Natural killer cell treated with Interleukin-12 subunit alpha and Interleukin-12 subunit beta and Interleukin-15 and Interleukin-18, amount 100 ng/mL, for 72 hours (primary cell): ENCODE data around the gene GRAMD2B. TPM values are rescaled to one million over a fixed set of nuclear protein-coding genes. Genes with fewer than 3 reads are reported as not detected.

ENCODE experiments used
- ATAC-seq, 2 donors: fragments of 150-1000 bp; cut with Tn5 transposase in 1 of 2; sonication (Bioruptor Pico), chemical (Tn5 transposase) in 1 of 2; 2 replicates each; pipeline ENCODE4 v1.10.0; 2021
- DNase-seq: peaks from one replicate; pipeline ENCODE4 v3.0.0; 2022; ENCODE audit warnings: low spot score
- H3K27ac Mint-ChIP-seq, 2 donors: 1 replicate in 1 of 2; 2 replicates in 1 of 2; pipeline ENCODE4 v1.8.0; 2022; ENCODE audit warnings: mixed read lengths in 2 of 2, mild to moderate bottlenecking in 1 of 2, moderate library complexity in 1 of 2
- H3K27me3 Mint-ChIP-seq, 2 donors: 1 replicate in 1 of 2; 2 replicates in 1 of 2; pipeline ENCODE4 v1.8.0; 2022; ENCODE audit warnings: mixed read lengths in 2 of 2
- H3K36me3 Mint-ChIP-seq: one replicate; pipeline ENCODE4 v1.8.0; 2022; ENCODE audit warnings: mixed read lengths
- H3K4me1 Mint-ChIP-seq, 2 donors: 1 replicate in 1 of 2; 2 replicates in 1 of 2; pipeline ENCODE4 v1.8.0; 2022; ENCODE audit warnings: low read depth in 2 of 2, mixed read lengths in 2 of 2, mild to moderate bottlenecking in 1 of 2
- H3K4me3 Mint-ChIP-seq: one replicate; pipeline ENCODE4 v1.8.0; 2022; ENCODE audit warnings: mixed read lengths
- H3K9me3 Mint-ChIP-seq: 2 replicates; pipeline ENCODE4 v1.8.0; 2022; ENCODE audit warnings: mixed read lengths
- total RNA-seq, 2 donors: library from RNA; stranded (reverse); gene quantifications; one replicate each; pipeline ENCODE4 v1.2.3, GENCODE V29; 2022

The GRAMD2B gene
- total RNA-seq, 2 donors from 2014 or later = 8.2 to 10.6 TPM

GRCh38 chr5:126519637-126520592 lies 96.7 kb downstream of the GRAMD2B start:
- DNase-seq = no peak
- no peaks in the 10 kb centered on the region for H3K9me3 Mint-ChIP-seq
- peaks cover 0 to 7% of the 10 kb centered on the region in 2 donors for H3K27me3 Mint-ChIP-seq
- ATAC-seq = no peak
- H3K4me1 Mint-ChIP-seq = no peaks in the 10 kb centered on the region
- H3K36me3 Mint-ChIP-seq = no peaks in the 10 kb centered on the region
- no peak overlapping the region for H3K4me3 Mint-ChIP-seq
- no peak overlapping the region for H3K27ac Mint-ChIP-seq

- H3K36me3 Mint-ChIP-seq = no peaks in the 10 kb centered on the region
- H3K4me1 Mint-ChIP-seq = no peaks in the 10 kb centered on the region
- H3K9me3 Mint-ChIP-seq = no peaks in the 10 kb centered on the region
- no peak overlapping the region for H3K27ac Mint-ChIP-seq
- peaks cover 1 to 7% of the 10 kb centered on the region in 2 donors for H3K27me3 Mint-ChIP-seq
- no peak overlapping the region for H3K4me3 Mint-ChIP-seq
- no peak for DNase-seq
- ATAC-seq = no peak
Observed at GRCh38 chr5:126520593-126520953, 97.4 kb downstream of the GRAMD2B start.

GRCh38 chr5:126521130-126521529 lies 97.9 kb downstream of the GRAMD2B start:
- no peak overlapping the region for H3K27ac Mint-ChIP-seq
- no peaks in the 10 kb centered on the region for H3K36me3 Mint-ChIP-seq
- no peak for ATAC-seq

GRCh38 chr5:126523818-126524510 lies 100.8 kb downstream of the GRAMD2B start:
- Mint-ChIP-seq H3K27ac (no peak overlapping the region), H3K36me3 (no peaks in the 10 kb centered on the region)

More at GRCh38 chr5:126521130-126521529, 97.9 kb downstream of the GRAMD2B start:
- Mint-ChIP-seq H3K4me1 (no peaks in the 10 kb centered on the region), H3K27me3 (peaks cover 6 to 7% of the 10 kb centered on the region in 2 donors), H3K9me3 (no peaks in the 10 kb centered on the region), H3K4me3 (no peak overlapping the region)
- no peak for DNase-seq

GRCh38 chr5:126525630-126526245 lies 102.5 kb downstream of the GRAMD2B start:
- DNase-seq (no peak), ATAC-seq (no peak)
- no peaks in the 10 kb centered on the region for H3K4me1 Mint-ChIP-seq
- H3K36me3 Mint-ChIP-seq = no peaks in the 10 kb centered on the region
- peaks cover 9 to 14% of the 10 kb centered on the region in 2 donors for H3K27me3 Mint-ChIP-seq
- no peaks in the 10 kb centered on the region for H3K9me3 Mint-ChIP-seq
- H3K4me3 Mint-ChIP-seq = no peak overlapping the region
- no peak overlapping the region for H3K27ac Mint-ChIP-seq

More at GRCh38 chr5:126523818-126524510, 100.8 kb downstream of the GRAMD2B start:
- DNase-seq = no peak
- no peaks in the 10 kb centered on the region for H3K4me1 Mint-ChIP-seq
- H3K27me3 Mint-ChIP-seq = peaks cover 9 to 14% of the 10 kb centered on the region in 2 donors
- no peaks in the 10 kb centered on the region for H3K9me3 Mint-ChIP-seq
- no peak overlapping the region for H3K4me3 Mint-ChIP-seq
- ATAC-seq = no peak

GRCh38 chr5:126526493-126526892 lies 103.3 kb downstream of the GRAMD2B start:
- ATAC-seq = no peak

GRCh38 chr5:126527158-126527557 lies 103.9 kb downstream of the GRAMD2B start:
- ATAC-seq (no peak), DNase-seq (no peak)
- no peak overlapping the region for H3K27ac Mint-ChIP-seq
- H3K27me3 Mint-ChIP-seq = peaks cover 9 to 14% of the 10 kb centered on the region in 2 donors
- H3K4me1 Mint-ChIP-seq = no peaks in the 10 kb centered on the region
- no peaks in the 10 kb centered on the region for H3K9me3 Mint-ChIP-seq
- no peaks in the 10 kb centered on the region for H3K36me3 Mint-ChIP-seq
- H3K4me3 Mint-ChIP-seq = no peak overlapping the region

More at GRCh38 chr5:126526493-126526892, 103.3 kb downstream of the GRAMD2B start:
- no peaks in the 10 kb centered on the region for H3K36me3 Mint-ChIP-seq
- H3K27ac Mint-ChIP-seq = no peak overlapping the region
- no peaks in the 10 kb centered on the region for H3K4me1 Mint-ChIP-seq
- H3K27me3 Mint-ChIP-seq = peaks cover 9 to 14% of the 10 kb centered on the region in 2 donors
- H3K4me3 Mint-ChIP-seq = no peak overlapping the region
- no peaks in the 10 kb centered on the region for H3K9me3 Mint-ChIP-seq
- DNase-seq = no peak

GRCh38 chr5:126527892-126528291 lies 104.7 kb downstream of the GRAMD2B start:
- Mint-ChIP-seq H3K4me1 (no peaks in the 10 kb centered on the region), H3K27ac (no peak overlapping the region), H3K9me3 (no peaks in the 10 kb centered on the region), H3K4me3 (no peak overlapping the region), H3K36me3 (no peaks in the 10 kb centered on the region), H3K27me3 (peaks cover 9 to 14% of the 10 kb centered on the region in 2 donors)
- DNase-seq = no peak
- no peak for ATAC-seq

GRCh38 chr5:126531543-126532120 lies 108.4 kb downstream of the GRAMD2B start:
- DNase-seq = no peak
- Mint-ChIP-seq H3K9me3 (no peaks in the 10 kb centered on the region), H3K27me3 (peaks cover 7 to 9% of the 10 kb centered on the region in 2 donors), H3K4me3 (no peak overlapping the region), H3K4me1 (no peaks in the 10 kb centered on the region), H3K36me3 (no peaks in the 10 kb centered on the region), H3K27ac (no peak overlapping the region)
- ATAC-seq = no peak

GRCh38 chr5:126534553-126534952 lies 111.3 kb downstream of the GRAMD2B start:
- ATAC-seq = no peak
- no peaks in the 10 kb centered on the region for H3K4me1 Mint-ChIP-seq
- H3K9me3 Mint-ChIP-seq = no peaks in the 10 kb centered on the region
- H3K4me3 Mint-ChIP-seq = no peak overlapping the region
- H3K36me3 Mint-ChIP-seq = no peaks in the 10 kb centered on the region
- no peak overlapping the region for H3K27ac Mint-ChIP-seq
- peaks cover 9 to 16% of the 10 kb centered on the region in 2 donors for H3K27me3 Mint-ChIP-seq
- no peak for DNase-seq

GRCh38 chr5:126535856-126536545 lies 112.8 kb downstream of the GRAMD2B start:
- Mint-ChIP-seq H3K9me3 (no peaks in the 10 kb centered on the region), H3K36me3 (no peaks in the 10 kb centered on the region), H3K27ac (no peak overlapping the region), H3K4me3 (no peak overlapping the region), H3K27me3 (peaks cover 9 to 16% of the 10 kb centered on the region in 2 donors), H3K4me1 (no peaks in the 10 kb centered on the region)
- DNase-seq = no peak
- no peak for ATAC-seq

GRCh38 chr5:126536874-126537273 lies 113.7 kb downstream of the GRAMD2B start:
- Mint-ChIP-seq H3K4me1 (no peaks in the 10 kb centered on the region), H3K4me3 (no peak overlapping the region), H3K27ac (no peak overlapping the region), H3K27me3 (peaks cover 9 to 16% of the 10 kb centered on the region in 2 donors), H3K36me3 (no peaks in the 10 kb centered on the region), H3K9me3 (no peaks in the 10 kb centered on the region)
- DNase-seq (no peak), ATAC-seq (no peak)

GRCh38 chr5:126538579-126538978 lies 115.4 kb downstream of the GRAMD2B start:
- Mint-ChIP-seq H3K27ac (no peak overlapping the region), H3K36me3 (no peaks in the 10 kb centered on the region), H3K4me3 (no peak overlapping the region), H3K9me3 (no peaks in the 10 kb centered on the region), H3K4me1 (no peaks in the 10 kb centered on the region), H3K27me3 (peaks cover 9 to 16% of the 10 kb centered on the region in 2 donors)
- ATAC-seq = no peak
- no peak for DNase-seq
